H9 (cell line): ENCODE results near the gene DHX35. TPM values are rescaled to one million over a fixed set of nuclear protein-coding genes. Genes with fewer than 3 reads are reported as not detected.

Experiments
- DNase-seq: peaks from one replicate; pipeline ENCODE4 v3.0.0-alpha.2; 2017
- H2AFZ ChIP-seq: one replicate; pipeline ENCODE4 v1.6.1; 2013; ENCODE audit warnings: mild to moderate bottlenecking, low read length, control low read depth, moderate library complexity
- H2AK5ac ChIP-seq: 2 replicates; pipeline ENCODE4 v1.6.1; 2013; ENCODE audit warnings: low read length, control low read depth, mixed read lengths; ENCODE audit not compliant: insufficient read length
- H2BK120ac ChIP-seq: one replicate; pipeline ENCODE4 v1.6.1; 2013; ENCODE audit warnings: low read depth, mild to moderate bottlenecking, low read length, control low read depth, inconsistent platforms; ENCODE audit not compliant: poor library complexity, severe bottlenecking
- H2BK12ac ChIP-seq: 2 replicates; pipeline ENCODE4 v1.6.1; 2013; ENCODE audit warnings: low read length, control low read depth, mixed read lengths, low read depth; ENCODE audit not compliant: insufficient read length
- H2BK15ac ChIP-seq: 2 replicates; pipeline ENCODE4 v1.6.1; 2013; ENCODE audit warnings: low read depth, low read length, control low read depth
- H2BK20ac ChIP-seq: one replicate; pipeline ENCODE4 v1.6.1; 2013; ENCODE audit warnings: low read depth, mild to moderate bottlenecking, low read length, control low read depth, inconsistent platforms; ENCODE audit not compliant: poor library complexity, severe bottlenecking
- H2BK5ac ChIP-seq: 2 replicates; pipeline ENCODE4 v1.6.1; 2013; ENCODE audit warnings: low read length, control low read depth, mixed read lengths; ENCODE audit not compliant: insufficient read length
- H3K14ac ChIP-seq: 2 replicates; pipeline ENCODE4 v1.6.1; 2013; ENCODE audit warnings: low read length, control low read depth; ENCODE audit not compliant: insufficient read depth
- H3K18ac ChIP-seq: 2 replicates; pipeline ENCODE4 v1.6.1; 2013; ENCODE audit warnings: low read depth, mild to moderate bottlenecking, mixed read lengths, low read length, control low read depth; ENCODE audit not compliant: insufficient read length
- H3K23ac ChIP-seq: 2 replicates; pipeline ENCODE4 v1.6.1; 2013; ENCODE audit warnings: low read length, control low read depth, mixed read lengths, low read depth; ENCODE audit not compliant: insufficient read length
- H3K23me2 ChIP-seq: 2 replicates; pipeline ENCODE4 v1.6.1; 2013; ENCODE audit warnings: low read depth, mild to moderate bottlenecking, mixed read lengths, low read length, control low read depth; ENCODE audit not compliant: insufficient read length, poor library complexity, severe bottlenecking
- H3K27ac ChIP-seq: 2 replicates; pipeline ENCODE4 v1.5.1; 2013; ENCODE audit warnings: low read length, control low read depth, mixed read lengths, low read depth; ENCODE audit not compliant: insufficient read length
- H3K27me3 ChIP-seq: 2 replicates; pipeline ENCODE4 v1.6.1; 2013; ENCODE audit warnings: low read length, control low read depth, inconsistent platforms; ENCODE audit not compliant: insufficient read depth
- H3K4ac ChIP-seq: 2 replicates; pipeline ENCODE4 v1.6.1; 2013; ENCODE audit warnings: low read depth, mild to moderate bottlenecking, control low read depth, inconsistent platforms, low read length, moderate library complexity
- H3K4me1 ChIP-seq: 2 replicates; pipeline ENCODE4 v1.6.1; 2013; ENCODE audit warnings: low read length, control low read depth, inconsistent platforms; ENCODE audit not compliant: insufficient read depth
- H3K4me2 ChIP-seq: 2 replicates; pipeline ENCODE4 v1.6.1; 2013; ENCODE audit warnings: low read length, control low read depth, mixed read lengths; ENCODE audit not compliant: insufficient read length, insufficient read depth
- H3K56ac ChIP-seq: 2 replicates; pipeline ENCODE4 v1.6.1; 2013; ENCODE audit warnings: low read depth, mild to moderate bottlenecking, mixed read lengths, low read length, control low read depth; ENCODE audit not compliant: insufficient read length
- H3K79me1 ChIP-seq: 2 replicates; pipeline ENCODE4 v1.6.1; 2013; ENCODE audit warnings: low read depth, mild to moderate bottlenecking, moderate library complexity, low read length, control low read depth, inconsistent platforms; ENCODE audit not compliant: insufficient read depth, poor library complexity, severe bottlenecking
- H3K79me2 ChIP-seq: 2 replicates; pipeline ENCODE4 v1.6.1; 2013; ENCODE audit warnings: low read length, control low read depth, inconsistent platforms; ENCODE audit not compliant: insufficient read depth
- H3K9ac ChIP-seq: 2 replicates; pipeline ENCODE4 v1.6.1; 2013; ENCODE audit warnings: low read length, control low read depth, mixed read lengths; ENCODE audit not compliant: insufficient read length; ENCODE audit errors: extremely low read depth
- H3K9me3 ChIP-seq: one replicate; pipeline ENCODE4 v1.6.1; 2013; ENCODE audit warnings: low read depth, low read length, inconsistent platforms; ENCODE audit not compliant: control insufficient read depth
- H3T11ph ChIP-seq: one replicate; pipeline ENCODE4 v1.6.1; 2013; ENCODE audit warnings: mild to moderate bottlenecking, low read length, control low read depth, inconsistent platforms
- H4K20me1 ChIP-seq: one replicate; pipeline ENCODE4 v1.6.1; 2013; ENCODE audit not compliant: control insufficient read depth, insufficient read length, insufficient read depth
- H4K5ac ChIP-seq: 2 replicates; pipeline ENCODE4 v1.6.1; 2013; ENCODE audit warnings: low read depth, mild to moderate bottlenecking, mixed read lengths, low read length, control low read depth; ENCODE audit not compliant: insufficient read length
- H4K8ac ChIP-seq: replicated peaks from 2 replicates; pipeline ENCODE4 v1.6.1; 2013; ENCODE audit warnings: low read length, control low read depth, mixed read lengths, low read depth; ENCODE audit not compliant: insufficient read length
- H4K91ac ChIP-seq: 2 replicates; pipeline ENCODE4 v1.6.1; 2013; ENCODE audit warnings: low read depth, mild to moderate bottlenecking, moderate library complexity, mixed read lengths, low read length, control low read depth; ENCODE audit not compliant: insufficient read length
- H3K27ac Mint-ChIP-seq, 3 experiments: 2 replicates in 2 of 3; 3 replicates in 1 of 3; pipeline ENCODE4 v1.8.0; 2020 to 2021; ENCODE audit warnings: mixed read lengths in 3 of 3, mild to moderate bottlenecking in 1 of 3, moderate library complexity in 1 of 3
- H3K27me3 Mint-ChIP-seq: 2 replicates; pipeline ENCODE4 v1.8.0; 2021; ENCODE audit warnings: low read depth, mild to moderate bottlenecking, moderate library complexity, mixed read lengths
- H3K36me3 Mint-ChIP-seq, 3 experiments: 2 replicates in 2 of 3; 3 replicates in 1 of 3; pipeline ENCODE4 v1.8.0; 2020 to 2021; ENCODE audit warnings: low read depth in 3 of 3, mixed read lengths in 3 of 3; ENCODE audit not compliant: insufficient read depth in 1 of 3
- H3K4me1 Mint-ChIP-seq, 2 experiments: 2 replicates each; pipeline ENCODE4 v1.8.0; 2020; ENCODE audit warnings: mixed read lengths in 2 of 2
- H3K4me3 Mint-ChIP-seq, 2 experiments: 2 replicates in 1 of 2; 3 replicates in 1 of 2; pipeline ENCODE4 v1.8.0; 2020 to 2021; ENCODE audit warnings: mild to moderate bottlenecking in 2 of 2, mixed read lengths in 2 of 2, moderate library complexity in 1 of 2
- H3K9me3 Mint-ChIP-seq, 2 experiments: 2 replicates in 1 of 2; 3 replicates in 1 of 2; pipeline ENCODE4 v1.8.0; 2020; ENCODE audit warnings: mild to moderate bottlenecking in 2 of 2, mixed read lengths in 2 of 2, moderate library complexity in 1 of 2
- CTCF ChIP-seq: fragments of 200-600 bp; sonication (generic); conservative IDR thresholded peaks from 3 replicates; pipeline ENCODE4 v1.8.0; 2021; ENCODE audit warnings: antibody characterized with exemption, mild to moderate bottlenecking
- WGBS: extraction: QIAGEN DNeasy Blood & Tissue Kit; methylation state at CpG from one replicate; pipeline ENCODE4 v1.1.7; 2013; ENCODE audit warnings: missing lambda C conversion rate, low lambda C conversion rate, mixed read lengths; ENCODE audit not compliant: insufficient read length; ENCODE audit errors: extremely low coverage; 5-methylcytosine and 5-hydroxymethylcytosine counted together
- total RNA-seq: library from RNA; stranded (reverse); gene quantifications from 2 replicates; pipeline ENCODE4 v1.2.1, GENCODE V29; 2021

DHX35 gene
- total RNA-seq, 1 experiment from 2014 or later, result 14.4 TPM

GRCh38 chr20:39089029-39089428 lies 126.9 kb downstream of the DHX35 start:
- no peak overlapping the region for H2BK120ac ChIP-seq
- no peak overlapping the region for H4K5ac ChIP-seq
- Mint-ChIP-seq H3K36me3 (peaks cover 5 to 12% (median 5%) of the 10 kb centered on the region in 3 experiments), H3K27me3 (peaks cover 11% of the 10 kb centered on the region), H3K4me1 (peaks cover 11 to 13% of the 10 kb centered on the region in 2 experiments), H3K27ac (peak overlapping the region in 1 of 3 experiments; percentile 85; a peak in 1 of 7 replicates), H3K9me3 (peaks cover 12 to 19% of the 10 kb centered on the region in 2 experiments), H3K4me3 (peak overlapping the region in 1 of 2 experiments; percentile 67; a peak in 1 of 5 replicates)
- no peak overlapping the region for H4K91ac ChIP-seq
- no peak overlapping the region for H2BK5ac ChIP-seq
- H3K4ac ChIP-seq, result no peak overlapping the region
- H3T11ph ChIP-seq, result no peak overlapping the region
- WGBS, result no CpG with 5 or more reads among the region's 1 CpG
- no peaks in the 10 kb centered on the region for H3K4me1 ChIP-seq
- no peak overlapping the region for H3K27ac ChIP-seq
- H2BK20ac ChIP-seq, result no peak overlapping the region
- TF ChIP-seq CTCF, result no peak
- H3K4me2 ChIP-seq, result no peak overlapping the region
- no peak overlapping the region for H3K9ac ChIP-seq
- no peaks in the 10 kb centered on the region for H3K27me3 ChIP-seq
- H2BK15ac ChIP-seq, result no peak overlapping the region
- H2BK12ac ChIP-seq, result no peak overlapping the region
- H3K56ac ChIP-seq, result no peak overlapping the region
- H3K9me3 ChIP-seq, result no peaks in the 10 kb centered on the region
- no peak overlapping the region for H3K18ac ChIP-seq
- no peak overlapping the region for H2AK5ac ChIP-seq
- no peak overlapping the region for H2AFZ ChIP-seq
- no peaks in the 10 kb centered on the region for H3K79me2 ChIP-seq
- H3K23me2 ChIP-seq, result no peaks in the 10 kb centered on the region
- H3K23ac ChIP-seq, result no peak overlapping the region
- no peak overlapping the region for H4K8ac ChIP-seq
- no peaks in the 10 kb centered on the region for H4K20me1 ChIP-seq
- no peak for DNase-seq
- H3K14ac ChIP-seq, result no peak overlapping the region
- H3K79me1 ChIP-seq, result no peaks in the 10 kb centered on the region

Other genes with a start within 250 kb of the DHX35 start
- 0.24 and 0.33 TPM in 2 replicates for gene SLC32A1, start 237.9 kb upstream of the DHX35 start, total RNA-seq
- gene ACTR5, start 213.9 kb upstream of the DHX35 start, total RNA-seq, result 14.0 and 14.1 TPM in 2 replicates
- gene PPP1R16B, start 156.6 kb upstream of the DHX35 start, total RNA-seq, result 8.2 TPM in 2 replicates
- gene FAM83D, start 35.9 kb upstream of the DHX35 start, total RNA-seq, result 48.1 and 51.6 TPM in 2 replicates